RPMI7951 (cell line): Measurements from ENCODE around the gene NOXO1. TPM values are rescaled to one million over a fixed set of nuclear protein-coding genes. Genes with fewer than 3 reads are reported as not detected.
A peak's percentile ranks its signal among the peaks of the same experiment; 100 is the strongest.
"Not testable (repeated sequence)": the region's sequence is repeated elsewhere in the genome, so short reads cannot be mapped to it uniquely, and the experiment has no call there.

Experiments
- DNase-seq: peaks from one replicate; pipeline ENCODE4 v3.0.0-alpha.2; 2012; ENCODE audit warnings: low read depth
- total RNA-seq: library from RNA; depleted of rRNA; stranded (reverse); fragments of >200 nt; shearing (Covaris generic); gene quantifications from 2 replicates; pipeline ENCODE4 v1.2.3, GENCODE V29; 2014; rRNA removed

Gene NOXO1
- total RNA-seq, 1 experiment from 2014 or later, result not detected

GRCh38 chr16:1942047-1942809 is 39.0 kb downstream of the NOXO1 start:
- DNase-seq, result no peak

DNA sequence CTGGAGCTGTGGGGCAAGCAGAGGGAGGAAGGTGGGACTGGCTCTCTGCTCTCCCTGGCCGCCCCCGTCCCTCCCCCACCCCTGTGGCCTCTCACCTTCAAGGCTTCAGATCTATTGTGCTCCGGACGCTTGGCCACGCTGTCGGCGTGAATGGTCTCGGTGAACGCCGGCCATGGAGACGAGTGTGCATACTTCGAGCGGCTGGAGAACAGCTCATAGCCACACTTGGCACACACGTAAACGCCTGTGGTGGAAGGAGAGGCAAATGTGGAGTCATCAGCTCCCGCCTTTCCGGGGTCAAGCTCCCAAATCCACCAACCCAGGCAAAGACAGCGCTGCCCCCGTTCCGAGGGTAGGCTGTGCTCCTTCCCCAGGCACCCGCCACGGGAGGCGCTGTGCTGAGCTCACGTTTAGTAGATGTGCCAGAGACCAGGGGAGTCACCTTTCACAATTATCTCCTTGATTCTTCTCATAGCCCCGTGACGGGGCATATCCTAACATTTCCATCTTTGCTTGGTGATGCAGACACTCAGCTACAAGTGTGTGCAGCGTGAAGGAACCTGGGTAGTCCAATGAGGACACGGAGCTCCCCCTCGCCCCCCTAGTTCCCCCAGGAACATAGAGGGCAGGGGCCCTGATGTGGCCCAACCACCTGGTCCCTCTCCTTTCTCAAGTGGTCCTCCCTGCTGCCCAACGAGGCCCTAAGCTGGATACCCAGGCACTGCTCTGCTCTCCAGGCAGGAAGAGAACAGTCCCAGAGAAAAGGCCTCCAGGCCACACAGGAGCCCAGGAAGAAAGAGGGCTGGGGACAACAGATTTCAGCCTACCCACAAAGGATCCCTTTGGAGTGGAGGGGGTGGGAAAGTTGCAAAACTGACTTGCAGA is 39.9 kb downstream of the NOXO1 start:
- no peak for DNase-seq

DNA sequence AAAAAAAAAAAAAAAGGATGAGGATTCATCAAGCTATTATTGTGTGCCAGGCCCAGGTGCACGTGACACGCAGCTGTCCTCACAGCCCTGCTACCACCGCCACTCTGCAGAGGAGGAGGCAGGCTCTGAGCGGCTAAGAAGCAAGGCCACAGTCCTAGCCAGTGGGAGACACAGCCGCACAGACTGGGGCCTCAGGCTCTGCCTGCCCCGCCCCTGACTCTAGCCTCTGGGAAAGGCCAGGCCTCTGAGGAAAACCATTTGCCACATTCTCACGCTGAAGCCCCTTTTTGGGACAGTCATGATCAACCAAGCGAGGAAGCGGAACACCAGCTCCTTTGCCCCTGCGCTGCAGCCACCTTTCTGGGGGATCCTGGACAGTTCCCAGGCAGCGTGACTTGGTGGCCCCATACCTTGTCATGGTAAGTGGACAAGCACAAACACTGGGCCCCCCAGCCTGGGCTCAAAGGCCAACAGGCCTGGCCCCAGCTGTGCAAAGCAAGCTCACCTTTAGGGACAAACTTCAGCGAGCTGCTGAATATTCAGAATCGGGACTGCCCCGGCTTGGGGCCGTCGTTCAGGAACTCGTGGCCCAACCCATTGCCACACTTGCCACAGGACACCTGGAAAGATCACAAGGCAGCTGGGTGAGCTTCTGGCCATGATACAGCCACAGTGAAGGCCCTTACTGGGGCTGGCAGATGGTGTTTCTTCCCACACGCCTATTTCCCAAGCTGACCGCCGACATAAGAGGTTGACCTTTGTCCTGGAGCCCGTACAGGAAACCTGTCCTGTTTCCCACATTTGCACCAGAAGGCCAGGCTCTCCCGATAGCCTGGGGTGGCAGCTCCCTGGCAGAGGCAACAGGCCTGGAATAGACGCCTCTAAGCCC is 40.8 kb downstream of the NOXO1 start:
- no peak for DNase-seq

DNA sequence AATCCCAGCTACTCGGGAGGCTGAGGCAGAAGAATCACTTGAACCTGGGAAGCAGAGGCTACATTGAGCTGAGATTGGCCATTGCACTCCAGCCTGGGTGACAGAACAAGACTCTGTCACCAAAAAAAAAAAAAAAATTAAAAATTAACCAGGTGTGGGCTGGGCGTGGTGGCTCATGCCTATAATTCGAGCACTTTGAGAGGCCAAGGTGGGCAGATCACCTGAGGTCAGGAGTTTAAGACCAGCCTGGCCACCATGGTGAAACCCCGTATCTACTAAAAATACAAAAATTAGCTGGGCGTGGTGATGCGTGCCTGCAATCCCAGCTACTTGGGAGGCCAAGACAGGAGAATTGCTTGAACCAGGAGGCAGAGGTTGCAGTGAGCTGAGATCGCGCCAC is 41.4 kb downstream of the NOXO1 start:
- not testable (repeated sequence) for DNase-seq

GRCh38 chr16:1938910-1939309 is 42.4 kb downstream of the NOXO1 start:
- DNase-seq, result no peak

DNA sequence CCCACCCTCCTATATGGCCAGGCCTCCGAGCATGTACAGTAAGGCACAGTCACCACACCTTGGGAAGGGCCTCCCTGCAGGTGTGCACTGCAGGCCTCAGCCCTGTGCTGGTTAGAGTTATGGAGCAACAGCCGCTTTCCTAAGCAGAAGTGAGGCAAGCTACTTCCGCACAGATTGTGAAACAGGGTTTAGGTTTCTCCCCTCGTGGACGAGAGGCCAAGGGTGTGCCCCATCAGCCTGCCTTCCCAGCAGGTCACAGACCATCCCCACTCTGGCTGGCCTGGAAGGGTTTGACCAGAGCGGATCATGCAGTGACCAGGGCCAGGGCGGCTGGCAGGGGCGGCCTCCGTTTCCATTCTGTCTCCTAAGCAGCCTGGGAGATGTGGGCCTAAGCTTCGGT is 43.0 kb downstream of the NOXO1 start:
- DNase-seq, result no peak

DNA sequence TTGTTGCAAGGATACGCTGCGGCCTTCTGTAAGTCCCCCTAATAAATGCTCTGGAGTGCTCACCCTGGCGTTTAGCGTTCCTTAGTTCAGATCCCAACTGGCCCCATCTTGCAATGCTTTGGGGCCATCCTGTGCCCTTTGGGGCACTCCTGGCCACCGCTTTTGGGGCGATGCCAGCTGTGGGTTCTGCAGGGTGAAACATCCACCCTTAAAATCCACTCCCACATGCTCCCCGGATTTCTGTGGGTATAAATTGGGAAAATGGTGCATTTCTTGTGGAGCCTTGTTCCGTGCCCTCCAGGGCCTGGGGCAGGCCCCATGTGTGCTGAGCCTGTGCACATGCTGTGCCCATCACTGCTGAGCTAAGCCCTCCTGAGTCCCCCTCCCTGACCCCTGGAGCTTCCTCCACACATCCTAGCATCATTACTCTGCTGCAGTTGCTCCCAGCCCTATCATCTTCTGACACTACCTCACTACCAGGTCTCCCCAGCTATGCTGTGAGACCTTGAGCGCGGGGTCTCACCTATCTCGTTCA is 44.3 kb downstream of the NOXO1 start:
- DNase-seq, result no peak

DNA sequence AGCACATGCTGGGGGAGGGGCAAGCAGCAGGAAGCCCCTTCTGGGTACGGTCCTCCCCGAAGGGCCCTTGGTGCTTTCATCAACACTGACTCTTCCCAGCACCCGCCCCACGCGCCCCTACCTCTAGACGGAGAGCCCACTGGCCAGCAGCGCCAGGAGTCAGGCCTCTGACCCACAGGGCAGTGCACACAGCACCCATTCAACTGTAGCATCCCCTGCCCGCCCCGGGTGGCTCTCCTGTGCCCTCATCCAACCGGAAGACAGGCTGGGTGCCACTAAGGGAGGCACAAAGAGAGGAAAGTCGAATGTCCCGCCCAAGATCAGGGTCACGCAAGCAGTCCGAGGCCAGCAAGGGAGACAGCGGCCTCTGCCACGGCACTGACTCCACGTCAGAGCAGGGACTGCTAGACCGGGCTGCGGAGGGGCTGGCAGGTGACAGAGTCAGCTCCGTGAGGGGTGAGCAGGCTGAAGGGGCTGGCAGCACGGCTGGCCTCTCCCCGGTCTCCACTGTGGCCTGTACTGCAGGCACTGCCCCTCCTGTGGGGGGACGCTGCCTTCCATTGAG is 48.1 kb downstream of the NOXO1 start:
- DNase-seq, result no peak

GRCh38 chr16:1932050-1933028 is 48.9 kb downstream of the NOXO1 start:
- no peak for DNase-seq

- DNase-seq, result no peak
These were observed 50.9 kb downstream of the NOXO1 start for GRCh38 chr16:1930338-1930720.

GRCh38 chr16:1929578-1930337 is 51.5 kb downstream of the NOXO1 start:
- DNase-seq, result peak; percentile 68

- DNase-seq, result peak; percentile 28
These were observed 52.2 kb downstream of the NOXO1 start for GRCh38 chr16:1929105-1929504.

Other genes with a start within 250 kb of the NOXO1 start
- gene NME3, start 209.9 kb downstream of the NOXO1 start, total RNA-seq, result 50.2 and 65.5 TPM in 2 replicates
- 1.1 and 1.6 TPM in 2 replicates for gene EME2, start 208.7 kb downstream of the NOXO1 start, total RNA-seq
- 82.5 and 136 TPM in 2 replicates for gene MRPS34, start 208.3 kb downstream of the NOXO1 start, total RNA-seq
- 15.6 and 22.7 TPM in 2 replicates for gene SPSB3, start 198.9 kb downstream of the NOXO1 start, total RNA-seq
- gene NUBP2, start 198.5 kb downstream of the NOXO1 start, total RNA-seq, result 50.1 and 71.5 TPM in 2 replicates
- not detected in 2 replicates for gene IGFALS, start 187.8 kb downstream of the NOXO1 start, total RNA-seq
- 50.7 and 68.8 TPM in 2 replicates for gene HAGH, start 154.6 kb downstream of the NOXO1 start, total RNA-seq
- gene FAHD1, start 154.3 kb downstream of the NOXO1 start, total RNA-seq, result 39.3 and 54.6 TPM in 2 replicates
- not detected in 2 replicates for gene MEIOB, start 109.3 kb downstream of the NOXO1 start, total RNA-seq
- gene HS3ST6, start 63.1 kb downstream of the NOXO1 start, total RNA-seq, result not detected in 2 replicates
- gene MSRB1, start 38.3 kb downstream of the NOXO1 start, total RNA-seq, result 12.2 and 14.4 TPM in 2 replicates
- not detected in 2 replicates for gene RPL3L, start 26.8 kb downstream of the NOXO1 start, total RNA-seq
- gene NDUFB10, start 21.9 kb downstream of the NOXO1 start, total RNA-seq, result 209 and 290 TPM in 2 replicates
- gene RPS2, start 16.6 kb downstream of the NOXO1 start, total RNA-seq, result 1,519 and 1,683 TPM in 2 replicates
- gene RNF151, start 14.6 kb downstream of the NOXO1 start, total RNA-seq, result not detected in 2 replicates
- gene TBL3, start 9.4 kb downstream of the NOXO1 start, total RNA-seq, result 28.8 and 40.4 TPM in 2 replicates
- 6.7 and 16.5 TPM in 2 replicates for gene GFER, start 2.7 kb upstream of the NOXO1 start, total RNA-seq
- 5.5 and 6.6 TPM in 2 replicates for gene SYNGR3, start 8.5 kb upstream of the NOXO1 start, total RNA-seq
- 9.7 and 13.6 TPM in 2 replicates for gene ZNF598, start 28.4 kb upstream of the NOXO1 start, total RNA-seq
- 0.20 and 0.24 TPM in 2 replicates for gene NPW, start 38.3 kb upstream of the NOXO1 start, total RNA-seq
- 49.0 and 51.1 TPM in 2 replicates for gene NHERF2, start 45.4 kb upstream of the NOXO1 start, total RNA-seq
- 24.8 and 48.2 TPM in 2 replicates for gene NTHL1, start 66.4 kb upstream of the NOXO1 start, total RNA-seq
- 19.0 and 19.5 TPM in 2 replicates for gene TSC2, start 66.5 kb upstream of the NOXO1 start, total RNA-seq
- 19.1 and 29.9 TPM in 2 replicates for gene PKD1, start 154.4 kb upstream of the NOXO1 start, total RNA-seq
- 0.20 and 0.72 TPM in 2 replicates for gene RAB26, start 167.2 kb upstream of the NOXO1 start, total RNA-seq
- gene TRAF7, start 174.3 kb upstream of the NOXO1 start, total RNA-seq, result 47.7 and 57.2 TPM in 2 replicates
- not detected in 2 replicates for gene CASKIN1, start 215.1 kb upstream of the NOXO1 start, total RNA-seq
- gene MLST8, start 224.0 kb upstream of the NOXO1 start, total RNA-seq, result 19.9 and 23.4 TPM in 2 replicates
- 0.96 and 0.98 TPM in 2 replicates for gene BRICD5, start 229.4 kb upstream of the NOXO1 start, total RNA-seq
- 14.1 and 21.0 TPM in 2 replicates for gene PGP, start 233.4 kb upstream of the NOXO1 start, total RNA-seq
- 10.5 and 14.0 TPM in 2 replicates for gene E4F1, start 242.1 kb upstream of the NOXO1 start, total RNA-seq